ENCODE data around the gene HDAC1. TPM values are rescaled to one million over a fixed set of nuclear protein-coding genes. Genes with fewer than 3 reads are reported as not detected.

HDAC1 gene
- 100 to 1,000 TPM; 151 to 195 (median 169) TPM for polyA plus RNA-seq

- peak; percentile 97 to 98 (median 98) for DNase-seq
- Mint-ChIP-seq H3K4me1 (peaks cover 45 to 49% of the 10 kb centered on the region in 2 donors), H3K9me3 (no peaks in the 10 kb centered on the region), H3K4me3 (peak within 1 kb of the TSS; percentile 94 to 100 (median 99)), H3K36me3 (no peaks in the 10 kb centered on the region), H3K27ac (peak within 1 kb of the TSS; percentile 77 to 99 (median 94)), H3K27me3 (ENCODE audit: low read depth in 3 of 3) (peaks cover 0 to 14% (median 8%) of the 10 kb centered on the region in 3 donors)
Observed at GRCh38 chr1:32291708-32292538, at the start of gene HDAC1. Gene HDAC1 (plus strand): TSS chr1:32292083. CDS start chr1:32292170, 87 bp downstream.

- peak overlapping the region in 4 of 5 donors; percentile 23 to 41 (median 34) for H3K4me3 Mint-ChIP-seq
- H3K9me3 Mint-ChIP-seq = no peaks in the 10 kb centered on the region
- peak overlapping the region in 1 of 6 donors; percentile 61 for H3K27ac Mint-ChIP-seq
- DNase-seq = no peak
- no peaks in the 10 kb centered on the region for H3K36me3 Mint-ChIP-seq
- peaks cover 15 to 31% of the 10 kb centered on the region in 2 donors for H3K4me1 Mint-ChIP-seq
- no peaks in the 10 kb centered on the region for H3K27me3 Mint-ChIP-seq (ENCODE audit: low read depth in 3 of 3)
Observed at GRCh38 chr1:32242341-32242851, 49.5 kb upstream of the HDAC1 start.

- Mint-ChIP-seq H3K4me3 (peak within 1 kb of the TSS; percentile 48 to 85 (median 80)), H3K27me3 (ENCODE audit: low read depth in 3 of 3) (peaks cover 14 to 21% (median 19%) of the 10 kb centered on the region in 3 donors), H3K36me3 (peaks cover 0 to 4% (median 3%) of the 10 kb centered on the region in 3 donors), H3K9me3 (peaks cover 0 to 1% (median 0%) of the 10 kb centered on the region in 6 donors), H3K4me1 (peaks cover 43 to 53% of the 10 kb centered on the region in 2 donors), H3K27ac (peak within 1 kb of the TSS; percentile 91 to 98 (median 96))
- DNase-seq = no peak
Observed at GRCh38 chr1:32246888-32247273, 45.0 kb upstream of the HDAC1 start, which contains the start of gene FAM167B. Gene FAM167B (plus strand): TSS chr1:32247222. CDS start chr1:32247422, 200 bp downstream.

GRCh38 chr1:32247452-32247851 lies 44.4 kb upstream of the HDAC1 start:
- H3K9me3 Mint-ChIP-seq = peaks cover 0 to 1% (median 0%) of the 10 kb centered on the region in 6 donors
- DNase-seq = no peak
- peaks cover 17 to 26% (median 24%) of the 10 kb centered on the region in 3 donors for H3K27me3 Mint-ChIP-seq (ENCODE audit: low read depth in 3 of 3)
- H3K4me1 Mint-ChIP-seq = peaks cover 48 to 55% of the 10 kb centered on the region in 2 donors
- H3K4me3 Mint-ChIP-seq = peak overlapping the region in 2 of 5 donors; percentile 72 to 85
- H3K27ac Mint-ChIP-seq = peak overlapping the region; percentile 34 to 98 (median 94)
- H3K36me3 Mint-ChIP-seq = peaks cover 1 to 5% (median 4%) of the 10 kb centered on the region in 3 donors

GRCh38 chr1:32247983-32248889 lies 43.6 kb upstream of the HDAC1 start:
- DNase-seq = peak; percentile 75 to 77 (median 76)
- H3K27ac Mint-ChIP-seq = peak overlapping the region; percentile 96 to 100 (median 98)

GRCh38 chr1:32249831-32250525 lies 41.9 kb upstream of the HDAC1 start:
- H3K4me3 Mint-ChIP-seq = peak overlapping the region; percentile 91 to 100 (median 92)
- H3K27ac Mint-ChIP-seq = peak overlapping the region; percentile 96 to 100 (median 98)
- H3K9me3 Mint-ChIP-seq = peaks cover 0 to 1% (median 0%) of the 10 kb centered on the region in 6 donors
- peaks cover 18 to 35% (median 33%) of the 10 kb centered on the region in 3 donors for H3K27me3 Mint-ChIP-seq (ENCODE audit: low read depth in 3 of 3)
- H3K36me3 Mint-ChIP-seq = peaks cover 5 to 7% (median 5%) of the 10 kb centered on the region in 3 donors
- peak; percentile 88 to 89 (median 89) for DNase-seq
- peaks cover 71 to 74% of the 10 kb centered on the region in 2 donors for H3K4me1 Mint-ChIP-seq

More at GRCh38 chr1:32247983-32248889, 43.6 kb upstream of the HDAC1 start:
- Mint-ChIP-seq H3K4me1 (peaks cover 55 to 59% of the 10 kb centered on the region in 2 donors), H3K36me3 (peaks cover 4 to 5% (median 5%) of the 10 kb centered on the region in 3 donors), H3K4me3 (peak overlapping the region; percentile 80 to 100 (median 91)), H3K27me3 (ENCODE audit: low read depth in 3 of 3) (peaks cover 18 to 29% (median 27%) of the 10 kb centered on the region in 3 donors), H3K9me3 (peaks cover 0 to 1% (median 0%) of the 10 kb centered on the region in 6 donors)

GRCh38 chr1:32250893-32251716 lies 40.8 kb upstream of the HDAC1 start, which contains the start of gene LCK:
Gene LCK (plus strand): TSS chr1:32251265. CDS start chr1:32274330, 23,065 bp downstream.
- Mint-ChIP-seq H3K27ac (peak within 1 kb of the TSS; percentile 96 to 100 (median 98)), H3K27me3 (ENCODE audit: low read depth in 3 of 3) (peaks cover 18 to 35% (median 33%) of the 10 kb centered on the region in 3 donors), H3K36me3 (peaks cover 5 to 7% (median 5%) of the 10 kb centered on the region in 3 donors), H3K4me3 (peak within 1 kb of the TSS; percentile 91 to 100 (median 92)), H3K4me1 (peaks cover 80 to 83% of the 10 kb centered on the region in 2 donors), H3K9me3 (peaks cover 0 to 1% (median 0%) of the 10 kb centered on the region in 6 donors)
- DNase-seq = peak; percentile 68 to 73 (median 69)

GRCh38 chr1:32255072-32256071 lies 36.5 kb upstream of the HDAC1 start:
- peak overlapping the region; percentile 71 to 91 (median 79) for H3K4me3 Mint-ChIP-seq
- peak in 1 of 3 donors; percentile 11 for DNase-seq
- H3K27me3 Mint-ChIP-seq (ENCODE audit: low read depth in 3 of 3) = peaks cover 13 to 29% (median 25%) of the 10 kb centered on the region in 3 donors
- peaks cover 80% of the 10 kb centered on the region in 2 donors for H3K4me1 Mint-ChIP-seq
- peaks cover 0 to 1% (median 0%) of the 10 kb centered on the region in 6 donors for H3K9me3 Mint-ChIP-seq
- peaks cover 7 to 14% (median 9%) of the 10 kb centered on the region in 3 donors for H3K36me3 Mint-ChIP-seq
- peak overlapping the region; percentile 86 to 96 (median 95) for H3K27ac Mint-ChIP-seq

- Mint-ChIP-seq H3K4me3 (peak overlapping the region; percentile 78 to 92 (median 83)), H3K9me3 (peaks cover 0 to under 1% (median 0%) of the 10 kb centered on the region in 6 donors), H3K27me3 (ENCODE audit: low read depth in 3 of 3) (peaks cover 5 to 21% (median 19%) of the 10 kb centered on the region in 3 donors), H3K4me1 (peaks cover 74 to 75% of the 10 kb centered on the region in 2 donors), H3K27ac (peak overlapping the region; percentile 92 to 98 (median 96)), H3K36me3 (peaks cover 10 to 18% (median 11%) of the 10 kb centered on the region in 3 donors)
- DNase-seq = peak in 2 of 3 donors; percentile 35 to 46
Observed at GRCh38 chr1:32256473-32257226, 35.2 kb upstream of the HDAC1 start.

- Mint-ChIP-seq H3K27me3 (ENCODE audit: low read depth in 3 of 3) (peaks cover 3 to 18% (median 15%) of the 10 kb centered on the region in 3 donors), H3K9me3 (no peaks in the 10 kb centered on the region), H3K36me3 (peaks cover 8 to 14% (median 10%) of the 10 kb centered on the region in 3 donors), H3K4me1 (peaks cover 68 to 70% of the 10 kb centered on the region in 2 donors), H3K4me3 (peak overlapping the region; percentile 78 to 92 (median 83)), H3K27ac (peak overlapping the region; percentile 92 to 98 (median 96))
- DNase-seq = no peak
Observed at GRCh38 chr1:32257227-32257508, 34.7 kb upstream of the HDAC1 start.
